ENCODE results near the gene IMPDH1. TPM values are rescaled to one million over a fixed set of nuclear protein-coding genes. Genes with fewer than 3 reads are reported as not detected.
A peak's percentile ranks its signal among the peaks of the same experiment; 100 is the strongest.

The IMPDH1 gene
- total RNA-seq, 1 experiment from 2014 or later: 57.1 TPM

- DNase-seq: no peak
- H3K4me1 Mint-ChIP-seq (ENCODE audit: low read depth, unreplicated experiment): no peaks in the 10 kb centered on the region
- BruUV-seq (replicated peaks): no TSS peak
- H3K36me3 Mint-ChIP-seq (ENCODE audit: insufficient read depth, unreplicated experiment): no peaks in the 10 kb centered on the region
- H3K27me3 Mint-ChIP-seq (ENCODE audit: unreplicated experiment): peaks cover 28% of the 10 kb centered on the region
- TF ChIP-seq, protein P1, sequence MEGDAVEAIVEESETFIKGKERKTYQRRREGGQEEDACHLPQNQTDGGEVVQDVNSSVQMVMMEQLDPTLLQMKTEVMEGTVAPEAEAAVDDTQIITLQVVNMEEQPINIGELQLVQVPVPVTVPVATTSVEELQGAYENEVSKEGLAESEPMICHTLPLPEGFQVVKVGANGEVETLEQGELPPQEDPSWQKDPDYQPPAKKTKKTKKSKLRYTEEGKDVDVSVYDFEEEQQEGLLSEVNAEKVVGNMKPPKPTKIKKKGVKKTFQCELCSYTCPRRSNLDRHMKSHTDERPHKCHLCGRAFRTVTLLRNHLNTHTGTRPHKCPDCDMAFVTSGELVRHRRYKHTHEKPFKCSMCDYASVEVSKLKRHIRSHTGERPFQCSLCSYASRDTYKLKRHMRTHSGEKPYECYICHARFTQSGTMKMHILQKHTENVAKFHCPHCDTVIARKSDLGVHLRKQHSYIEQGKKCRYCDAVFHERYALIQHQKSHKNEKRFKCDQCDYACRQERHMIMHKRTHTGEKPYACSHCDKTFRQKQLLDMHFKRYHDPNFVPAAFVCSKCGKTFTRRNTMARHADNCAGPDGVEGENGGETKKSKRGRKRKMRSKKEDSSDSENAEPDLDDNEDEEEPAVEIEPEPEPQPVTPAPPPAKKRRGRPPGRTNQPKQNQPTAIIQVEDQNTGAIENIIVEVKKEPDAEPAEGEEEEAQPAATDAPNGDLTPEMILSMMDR (IDR thresholded peaks at IDR 0.05; ENCODE audit: unreplicated experiment): no peak
- intact Hi-C loops (cut with micrococcal nuclease; ENCODE audit: unreplicated experiment): no loop called here
- CTCF ChIA-PET: interaction anchor here (2.5 kb wide), 1 partner anchor 36 kb away, joined by 7 read pairs; no protein-coding TSS in a partner anchor
- H3K27ac Mint-ChIP-seq (ENCODE audit: unreplicated experiment): peak overlapping the region; percentile 1
- no peak overlapping the region for H3K4me3 Mint-ChIP-seq (ENCODE audit: low read depth, unreplicated experiment)
- no peaks in the 10 kb centered on the region for H3K9me3 Mint-ChIP-seq (ENCODE audit: low read depth, unreplicated experiment)
Measured at GRCh38 chr7:128383776-128384175, 26.0 kb downstream of the IMPDH1 start.

GRCh38 chr7:128381161-128381821 is 28.5 kb downstream of the IMPDH1 start:
- H3K27me3 Mint-ChIP-seq (ENCODE audit: unreplicated experiment): peaks cover 16% of the 10 kb centered on the region
- no TSS peak for BruUV-seq (replicated peaks)
- DNase-seq: no peak
- TF ChIP-seq, protein P1 (IDR thresholded peaks at IDR 0.05; ENCODE audit: unreplicated experiment): peak; percentile 51
- no peak overlapping the region for H3K27ac Mint-ChIP-seq (ENCODE audit: unreplicated experiment)
- no peaks in the 10 kb centered on the region for H3K36me3 Mint-ChIP-seq (ENCODE audit: insufficient read depth, unreplicated experiment)
- CTCF ChIA-PET: interaction anchor here (1.0 kb wide), 1 partner anchor 35 kb away, joined by 3 read pairs; no protein-coding TSS in a partner anchor
- H3K4me1 Mint-ChIP-seq (ENCODE audit: low read depth, unreplicated experiment): no peaks in the 10 kb centered on the region
- no peaks in the 10 kb centered on the region for H3K9me3 Mint-ChIP-seq (ENCODE audit: low read depth, unreplicated experiment)
- intact Hi-C loops (cut with micrococcal nuclease; ENCODE audit: unreplicated experiment): no loop called here
- H3K4me3 Mint-ChIP-seq (ENCODE audit: low read depth, unreplicated experiment): no peak overlapping the region

GRCh38 chr7:128380483-128381106 is 29.2 kb downstream of the IMPDH1 start:
- Mint-ChIP-seq H3K4me1 (ENCODE audit: low read depth, unreplicated experiment) (no peaks in the 10 kb centered on the region), H3K9me3 (ENCODE audit: low read depth, unreplicated experiment) (no peaks in the 10 kb centered on the region), H3K27ac (ENCODE audit: unreplicated experiment) (no peak overlapping the region), H3K36me3 (ENCODE audit: insufficient read depth, unreplicated experiment) (no peaks in the 10 kb centered on the region), H3K27me3 (ENCODE audit: unreplicated experiment) (peaks cover 9% of the 10 kb centered on the region), H3K4me3 (ENCODE audit: low read depth, unreplicated experiment) (no peak overlapping the region)
- CTCF ChIA-PET: interaction anchor here (0.6 kb wide), 1 partner anchor 16 kb away, joined by 3 read pairs; no protein-coding TSS in a partner anchor
- DNase-seq: no peak
- TF ChIP-seq, protein P1 (IDR thresholded peaks at IDR 0.05; ENCODE audit: unreplicated experiment): no peak
- no TSS peak for BruUV-seq (replicated peaks)
- intact Hi-C loops (cut with micrococcal nuclease; ENCODE audit: unreplicated experiment): no loop called here

- CTCF ChIA-PET: interaction anchor here (0.6 to 0.8 kb wide), 3 partner anchors 17 to 49 kb away, joined by 3 to 5 read pairs (median 4); partner anchors contain the start of gene RBM28
- no peak for DNase-seq
- no peak overlapping the region for H3K4me3 Mint-ChIP-seq (ENCODE audit: low read depth, unreplicated experiment)
- peaks cover 3% of the 10 kb centered on the region for H3K27me3 Mint-ChIP-seq (ENCODE audit: unreplicated experiment)
- TF ChIP-seq, protein P1 (IDR thresholded peaks at IDR 0.05; ENCODE audit: unreplicated experiment): no peak
- H3K4me1 Mint-ChIP-seq (ENCODE audit: low read depth, unreplicated experiment): no peaks in the 10 kb centered on the region
- H3K27ac Mint-ChIP-seq (ENCODE audit: unreplicated experiment): no peak overlapping the region
- no peaks in the 10 kb centered on the region for H3K36me3 Mint-ChIP-seq (ENCODE audit: insufficient read depth, unreplicated experiment)
- intact Hi-C loops (cut with micrococcal nuclease; ENCODE audit: unreplicated experiment): no loop called here
- BruUV-seq (replicated peaks): no TSS peak
- no peaks in the 10 kb centered on the region for H3K9me3 Mint-ChIP-seq (ENCODE audit: low read depth, unreplicated experiment)
Measured at GRCh38 chr7:128379900-128380479, 29.8 kb downstream of the IMPDH1 start.
